Measurements from ENCODE around the gene TRPV5.
A peak's percentile ranks its signal among the peaks of the same experiment; 100 is the strongest.
"Not testable (repeated sequence)": the region's sequence is repeated elsewhere in the genome, so short reads cannot be mapped to it uniquely, and the experiment has no call there.

Gene TRPV5

GRCh38 chr7:142933624-142934023 lies at the start of gene TRPV5:
Gene TRPV5 (minus strand): TSS chr7:142933746. CDS start chr7:142933459, 287 bp downstream.
- DNase-seq = no peak

DNA sequence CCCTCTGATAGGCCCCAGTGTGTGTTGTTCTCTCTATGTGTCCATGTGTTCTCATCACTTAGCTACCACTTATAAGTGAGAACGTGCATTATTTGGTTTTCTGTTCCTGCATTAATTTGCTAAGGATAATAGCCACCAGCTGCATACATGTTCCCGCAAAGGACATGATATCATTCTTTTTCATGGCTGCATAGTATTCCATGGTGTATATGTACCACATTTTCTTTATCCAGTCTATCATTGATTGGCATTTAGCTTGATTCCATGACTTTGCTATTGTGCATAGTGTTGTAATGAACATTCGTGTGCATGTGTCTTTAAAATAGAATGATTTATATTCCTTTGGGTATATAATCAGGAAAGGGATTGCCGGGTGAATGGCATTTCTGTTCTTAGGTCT lies 44.9 kb upstream of the TRPV5 start:
- not testable (repeated sequence) for DNase-seq

GRCh38 chr7:142974626-142975025 lies 41.1 kb upstream of the TRPV5 start:
- no peak for DNase-seq

DNA sequence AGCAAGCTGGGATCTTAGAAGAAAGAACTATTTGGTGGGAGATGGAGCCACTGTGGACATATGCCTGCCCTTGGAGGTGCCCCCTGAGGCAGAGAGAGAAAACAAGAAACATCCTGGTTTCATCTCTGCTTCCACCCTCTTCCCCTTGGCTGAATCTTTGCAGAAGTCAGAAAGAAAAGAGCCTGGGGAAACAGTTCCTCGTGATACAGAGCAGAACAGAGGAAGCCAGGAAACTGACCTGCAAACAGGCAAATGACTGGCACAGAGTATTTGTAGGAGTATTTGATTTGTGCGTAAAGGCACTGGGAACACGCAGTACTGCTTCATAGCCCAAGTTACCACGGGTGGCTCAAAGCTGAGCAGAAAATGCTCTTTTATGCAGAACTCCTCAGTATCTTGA lies 35.6 kb upstream of the TRPV5 start:
- DNase-seq = no peak

DNA sequence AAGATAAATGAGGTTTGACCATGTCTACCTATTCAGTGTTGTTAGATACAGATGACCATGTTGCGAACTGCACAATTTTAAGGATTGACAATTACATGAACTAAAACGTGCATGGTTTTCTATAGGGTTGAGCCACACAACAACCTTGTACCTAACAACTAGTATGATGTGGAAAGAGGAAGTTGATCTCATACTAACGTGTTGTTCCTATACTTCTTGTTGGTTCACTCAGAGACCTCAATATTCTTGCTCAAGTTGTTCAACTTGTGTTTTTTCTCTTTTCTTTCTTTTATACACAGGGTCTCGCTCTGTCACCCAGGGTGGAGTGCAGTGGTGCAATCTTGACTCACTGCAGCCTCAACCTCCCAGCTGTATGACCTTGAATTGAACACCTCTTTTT lies 34.7 kb upstream of the TRPV5 start:
- DNase-seq = no peak

DNA sequence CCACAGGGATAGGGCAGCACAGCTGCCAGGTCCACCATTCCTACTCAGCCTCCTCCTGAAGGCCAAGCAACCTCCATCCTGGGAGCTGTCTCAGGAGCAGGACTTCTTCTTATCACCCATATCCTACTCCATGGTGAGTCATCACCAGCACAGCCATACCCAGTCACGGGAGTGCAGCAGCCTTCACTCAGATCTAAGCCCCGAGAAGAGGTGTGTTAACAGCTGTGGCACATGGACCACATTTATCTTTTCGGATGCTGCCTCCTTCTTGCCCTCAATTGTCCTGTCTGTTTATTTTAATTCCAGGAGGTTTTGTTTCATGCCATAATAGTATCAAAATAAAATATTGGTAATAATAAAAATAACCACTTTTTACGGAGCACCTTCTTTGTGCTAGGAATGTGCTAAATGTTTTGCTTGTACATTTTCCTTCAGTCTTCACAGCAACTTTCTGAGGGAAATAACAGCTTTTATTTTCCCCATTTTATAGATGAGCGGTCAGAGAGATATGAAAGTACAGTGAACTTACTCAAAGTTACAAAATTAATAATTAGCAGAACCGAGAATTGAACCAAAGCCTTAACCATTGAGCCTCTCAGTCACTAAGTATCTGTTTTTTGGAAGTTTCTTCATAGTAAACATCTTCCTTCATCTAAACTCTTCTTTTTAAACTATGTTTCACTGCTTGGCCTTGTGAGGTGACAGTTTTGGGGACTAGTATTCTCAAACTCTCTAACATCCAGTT lies 31.1 kb upstream of the TRPV5 start:
- no peak for DNase-seq

DNA sequence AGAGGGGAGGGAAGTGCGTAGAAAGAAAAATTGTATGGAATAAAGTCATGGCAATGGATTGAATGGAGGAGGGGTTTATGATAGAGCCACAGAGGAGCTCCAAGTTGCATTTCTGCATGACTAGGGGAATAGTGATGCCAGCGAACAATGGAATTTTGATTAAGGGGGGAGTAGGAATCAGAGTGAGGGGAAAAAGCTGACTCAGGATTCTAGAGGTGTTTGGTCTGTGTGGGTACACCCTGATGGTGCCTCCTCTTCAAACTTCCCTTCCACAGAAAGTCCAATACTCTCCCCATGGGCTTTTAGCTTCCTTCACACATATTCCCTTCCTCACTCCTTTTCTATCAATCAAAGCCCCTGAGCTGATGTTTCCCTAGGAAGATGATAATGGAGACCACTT lies 30.4 kb upstream of the TRPV5 start:
- DNase-seq = no peak

- no peak for DNase-seq
These were observed 29.4 kb upstream of the TRPV5 start for GRCh38 chr7:142962991-142963390.

GRCh38 chr7:142961973-142962926 lies 28.7 kb upstream of the TRPV5 start, which contains the start of gene KEL:
Gene KEL (minus strand): TSS chr7:142962363. CDS start chr7:142962206, 157 bp downstream.
- DNase-seq = no peak

- no peak for DNase-seq
These were observed 28.0 kb upstream of the TRPV5 start for GRCh38 chr7:142961595-142961972.

GRCh38 chr7:142960955-142961512 lies 27.5 kb upstream of the TRPV5 start:
- peak; percentile 17 for DNase-seq

DNA sequence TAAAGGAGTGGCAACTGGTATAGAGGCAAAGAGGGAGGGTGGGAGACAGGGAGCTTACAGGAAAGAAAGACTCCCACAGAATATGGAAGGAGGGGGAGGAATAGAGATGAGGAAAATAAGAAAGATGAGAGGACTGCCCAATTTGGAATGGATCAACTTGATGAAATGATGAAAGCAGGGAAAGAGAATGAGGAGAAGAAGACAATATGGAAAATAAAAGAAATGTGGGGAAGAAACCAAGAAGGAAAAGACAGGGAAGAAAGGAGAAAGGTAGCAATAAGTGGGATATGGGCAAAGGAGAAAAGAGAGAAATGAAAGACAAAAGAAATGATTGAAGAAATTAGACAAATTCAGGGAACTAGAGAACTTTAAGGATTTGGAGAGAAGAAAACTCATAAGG lies 25.7 kb upstream of the TRPV5 start:
- DNase-seq = no peak

- no peak for DNase-seq
These were observed 24.2 kb upstream of the TRPV5 start for GRCh38 chr7:142957723-142958122.

DNA sequence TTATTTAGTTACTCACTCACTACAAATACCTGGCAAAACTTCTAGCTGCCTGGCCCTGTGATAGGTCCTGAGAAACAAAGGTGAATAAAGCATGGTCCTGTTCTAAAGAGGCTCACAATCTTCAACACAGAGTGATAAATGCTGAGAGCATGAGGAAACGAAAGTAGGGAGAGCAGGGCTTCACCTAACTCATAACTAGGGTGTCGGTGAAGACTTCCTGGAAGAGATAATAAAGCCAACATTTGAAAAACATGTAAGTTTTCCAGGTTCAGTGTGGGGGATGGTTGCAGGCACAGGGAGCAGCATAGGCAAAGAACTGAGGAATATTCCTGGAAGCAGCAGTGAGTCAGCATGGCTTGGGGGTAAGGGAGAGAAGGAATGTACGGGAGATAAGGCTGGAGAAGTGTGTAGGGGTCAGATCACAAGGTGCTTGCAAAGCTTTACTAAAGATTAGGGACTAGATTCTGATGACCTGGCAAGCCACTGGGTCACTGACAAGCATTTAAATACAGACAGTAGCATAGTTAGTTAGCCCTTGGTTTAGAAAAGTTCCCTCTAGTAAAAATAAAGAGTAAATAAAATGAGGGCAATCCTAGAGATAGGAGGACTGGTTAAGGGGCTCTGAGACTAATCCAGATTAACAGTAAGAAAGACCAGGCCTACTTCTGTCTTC lies 23.5 kb upstream of the TRPV5 start:
- DNase-seq = no peak

- DNase-seq = peak; percentile 19
These were observed 21.2 kb upstream of the TRPV5 start for GRCh38 chr7:142954680-142955268.

DNA sequence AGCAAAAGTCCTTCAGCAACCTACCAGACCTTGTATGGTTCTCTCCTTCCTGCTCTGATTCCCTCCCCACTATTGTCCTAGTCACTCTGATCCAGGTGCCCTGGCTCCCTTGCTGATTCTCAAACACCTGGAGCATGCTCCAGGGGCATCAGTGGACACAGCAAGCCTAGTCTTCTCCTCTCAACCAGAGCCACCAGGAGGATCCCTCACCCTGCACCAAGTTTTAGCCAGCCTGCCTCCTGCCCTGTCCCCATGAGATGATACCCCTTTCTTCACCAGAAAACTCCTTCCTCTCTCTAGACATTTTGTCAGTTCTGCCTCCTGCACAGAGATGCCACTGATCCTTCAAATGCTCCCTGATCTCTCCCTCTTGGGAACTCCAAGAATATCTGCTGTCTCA lies 16.7 kb upstream of the TRPV5 start:
- no peak for DNase-seq

DNA sequence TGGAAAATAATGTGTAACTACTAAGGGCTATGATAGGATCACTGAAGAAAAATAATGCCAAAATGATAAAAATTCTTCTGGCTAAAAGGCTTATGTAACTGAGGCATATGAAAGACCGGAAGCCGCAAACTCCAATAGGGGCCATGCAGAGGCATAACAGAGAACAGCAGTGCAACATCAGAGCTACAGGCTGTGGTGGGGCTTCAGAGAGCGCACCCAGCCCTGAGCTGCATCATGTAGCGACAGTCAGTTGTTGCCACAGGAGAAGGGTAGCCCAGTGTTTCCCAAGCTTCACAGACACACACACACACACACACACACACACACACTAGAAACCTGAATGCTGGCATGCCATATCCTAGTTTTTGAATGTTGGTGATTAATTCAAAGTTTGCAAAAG lies 15.1 kb upstream of the TRPV5 start:
- DNase-seq = no peak

DNA sequence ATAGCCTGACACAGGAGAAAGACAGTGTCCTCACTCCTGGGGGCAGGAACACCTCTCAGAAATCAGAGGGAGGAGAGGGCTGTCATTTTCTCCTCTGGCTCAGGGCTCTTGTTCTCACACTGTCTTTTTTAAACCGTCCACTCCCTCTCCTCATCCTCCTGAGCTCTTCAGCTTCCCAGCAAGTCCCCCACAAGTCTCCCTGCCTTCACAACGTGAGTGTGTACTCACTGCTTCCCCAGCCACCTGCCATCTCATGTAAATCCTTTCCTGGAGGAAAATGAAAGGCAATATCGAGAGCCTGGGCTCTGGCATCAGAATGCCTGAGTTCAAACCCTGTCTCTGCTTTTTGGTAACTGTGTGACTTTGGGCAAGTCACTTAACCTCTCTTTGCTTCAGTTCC lies 11.5 kb upstream of the TRPV5 start:
- DNase-seq = no peak

DNA sequence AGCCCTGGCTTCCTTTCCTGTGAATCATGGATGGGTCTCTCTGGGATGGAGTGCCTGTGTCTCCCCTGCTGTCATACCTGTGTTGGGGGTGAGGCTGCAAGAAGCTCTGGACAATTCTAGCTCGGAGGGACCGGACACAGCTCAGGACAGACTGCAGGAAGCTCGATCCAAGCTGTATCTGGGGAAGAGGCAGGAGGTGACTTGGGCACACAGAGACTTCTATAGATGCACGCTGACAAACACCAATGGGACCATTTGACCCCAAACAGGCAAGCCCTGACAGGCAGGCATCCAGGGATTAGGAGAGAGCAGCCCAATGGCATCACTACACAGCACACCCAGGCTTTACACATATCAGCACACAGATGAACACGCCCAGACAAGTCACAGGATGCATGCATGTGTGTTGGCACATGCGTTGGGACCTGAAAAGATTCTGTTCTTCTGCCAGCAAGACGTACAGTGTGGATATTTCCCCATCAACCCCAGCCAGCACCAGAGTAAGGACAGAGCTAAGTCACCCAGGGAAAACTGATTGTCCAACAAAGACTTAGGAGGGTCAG lies 10.2 kb upstream of the TRPV5 start:
- no peak for DNase-seq

DNA sequence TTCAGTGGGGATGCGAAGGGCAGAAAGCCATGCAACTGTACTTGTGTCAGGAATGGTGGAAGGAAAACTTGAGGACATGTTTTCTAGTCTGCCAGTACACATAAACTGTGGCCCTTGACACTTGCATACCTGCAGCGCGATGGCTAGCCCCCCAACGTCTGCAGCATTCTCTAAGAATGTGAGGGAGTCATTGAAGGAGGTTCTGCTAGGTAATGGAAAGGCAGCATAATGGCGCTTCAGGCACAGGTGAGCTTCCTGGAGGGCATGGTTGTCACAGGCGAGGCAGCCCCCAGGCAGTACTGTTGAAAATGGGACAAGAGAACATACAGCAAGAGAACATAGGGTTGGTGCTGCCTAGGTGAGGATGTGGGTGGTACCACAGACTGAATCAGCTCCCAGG lies 9.2 kb upstream of the TRPV5 start:
- DNase-seq = no peak

- no peak for DNase-seq
These were observed 8.0 kb upstream of the TRPV5 start for GRCh38 chr7:142941541-142941940.

- no peak for DNase-seq
These were observed 7.5 kb upstream of the TRPV5 start for GRCh38 chr7:142940966-142941535.
